GM23338 (cell line): ENCODE results near the gene OR6B2. TPM values are rescaled to one million over a fixed set of nuclear protein-coding genes. Genes with fewer than 3 reads are reported as not detected.

Source experiments
- ATAC-seq: fragments of 200-7000 bp; cut with Tn5 transposase; 3 replicates; pipeline ENCODE4 v1.9.1; 2020
- DNase-seq: peaks from one replicate; pipeline ENCODE4 v3.0.0-alpha.2; 2015; ENCODE audit warnings: low spot score
- H2AFZ ChIP-seq: fragments of 200-600 bp; sonication (generic); 2 replicates; pipeline ENCODE4 v1.8.0; 2016; ENCODE audit warnings: antibody characterized with exemption, mild to moderate bottlenecking, moderate library complexity
- H3F3A ChIP-seq: fragments of 200-600 bp; sonication (generic); replicated peaks from 2 replicates; pipeline ENCODE4 v1.8.0; 2017; ENCODE audit warnings: antibody characterized with exemption, mixed run types, low read depth
- H3K27ac ChIP-seq: fragments of 200-600 bp; sonication (generic); 2 replicates; pipeline ENCODE4 v1.6.1; 2016; ENCODE audit warnings: low read depth
- H3K27me3 ChIP-seq: fragments of 200-600 bp; sonication (generic); 2 replicates; pipeline ENCODE4 v1.8.0; 2016; ENCODE audit warnings: mild to moderate bottlenecking, mixed run types, moderate library complexity; ENCODE audit not compliant: insufficient read depth
- H3K36me3 ChIP-seq: fragments of 200-600 bp; sonication (generic); 2 replicates; pipeline ENCODE4 v1.8.0; 2016; ENCODE audit warnings: mild to moderate bottlenecking; ENCODE audit not compliant: insufficient read depth
- H3K4me1 ChIP-seq: fragments of 200-600 bp; sonication (generic); 2 replicates; pipeline ENCODE4 v1.8.0; 2016; ENCODE audit warnings: mild to moderate bottlenecking, moderate library complexity; ENCODE audit not compliant: insufficient read depth
- H3K4me2 ChIP-seq: fragments of 200-600 bp; sonication (generic); 2 replicates; pipeline ENCODE4 v1.7.1; 2017; ENCODE audit warnings: mixed run types
- H3K4me3 ChIP-seq: fragments of 200-600 bp; sonication (generic); 2 replicates; pipeline ENCODE4 v1.6.1; 2016; ENCODE audit warnings: mixed run types
- H3K79me2 ChIP-seq: fragments of 200-600 bp; sonication (generic); replicated peaks from 2 replicates; pipeline ENCODE4 v1.8.0; 2017; ENCODE audit warnings: mild to moderate bottlenecking; ENCODE audit not compliant: insufficient read depth
- H3K9me2 ChIP-seq: fragments of 200-600 bp; sonication (generic); 2 replicates; pipeline ENCODE4 v1.8.0; 2017; ENCODE audit not compliant: insufficient read depth
- H4K20me1 ChIP-seq: fragments of 200-600 bp; sonication (generic); replicated peaks from 2 replicates; pipeline ENCODE4 v1.8.0; 2017; ENCODE audit warnings: mild to moderate bottlenecking; ENCODE audit not compliant: insufficient read depth
- H3K27ac Mint-ChIP-seq: 2 replicates; pipeline ENCODE4 v1.8.0; 2020; ENCODE audit warnings: inconsistent platforms, mild to moderate bottlenecking, moderate library complexity, mixed read lengths
- H3K27me3 Mint-ChIP-seq: 3 replicates; pipeline ENCODE4 v1.8.0; 2022; ENCODE audit warnings: low read depth, mild to moderate bottlenecking, moderate library complexity, mixed read lengths, inconsistent platforms; ENCODE audit not compliant: insufficient read depth, poor library complexity
- H3K36me3 Mint-ChIP-seq: 3 replicates; pipeline ENCODE4 v1.8.0; 2021; ENCODE audit warnings: low read depth, mild to moderate bottlenecking, inconsistent platforms, moderate library complexity, mixed read lengths
- H3K4me1 Mint-ChIP-seq: 3 replicates; pipeline ENCODE4 v1.8.0; 2020; ENCODE audit warnings: mild to moderate bottlenecking, inconsistent platforms, mixed read lengths
- H3K4me3 Mint-ChIP-seq: 3 replicates; pipeline ENCODE4 v1.8.0; 2021; ENCODE audit warnings: moderate library complexity, mild to moderate bottlenecking, inconsistent platforms, mixed read lengths
- H3K9me3 Mint-ChIP-seq: 3 replicates; pipeline ENCODE4 v1.8.0; 2020; ENCODE audit warnings: moderate library complexity, mild to moderate bottlenecking, inconsistent platforms, mixed read lengths
- EZH2 ChIP-seq: fragments of 200-600 bp; sonication (generic); IDR thresholded peaks from one replicate; pipeline ENCODE4 v1.8.0; 2017; ENCODE audit warnings: antibody characterized with exemption, mild to moderate bottlenecking, low read depth; ENCODE audit not compliant: unreplicated experiment
- EZH2phosphoT487 ChIP-seq: fragments of 200-600 bp; sonication (generic); IDR thresholded peaks from one replicate; pipeline ENCODE4 v1.8.1; 2018; ENCODE audit warnings: antibody characterized with exemption; ENCODE audit not compliant: unreplicated experiment
- POLR2AphosphoS5 ChIP-seq: IDR thresholded peaks from 2 replicates; pipeline ENCODE4 v1.6.1; 2016; ENCODE audit warnings: antibody characterized with exemption, low read depth
- STAT1 ChIP-seq: IDR thresholded peaks from one replicate; pipeline ENCODE4 v1.6.1; 2016; ENCODE audit warnings: antibody characterized with exemption; ENCODE audit not compliant: unreplicated experiment
- ZNF114 ChIP-seq: fragments of 250-450 bp; sonication (Bioruptor Pico); IDR thresholded peaks from 2 replicates; pipeline ENCODE4 v1.5.0; 2020; ENCODE audit warnings: mild to moderate bottlenecking, moderate library complexity
- ZNF331 ChIP-seq: fragments of 250-450 bp; sonication (Bioruptor Pico); IDR thresholded peaks from 2 replicates; pipeline ENCODE4 v1.5.0; 2020; ENCODE audit warnings: low read depth, mild to moderate bottlenecking, moderate library complexity
- polyA plus RNA-seq: library from polyadenylated mRNA; unstranded; fragments of >200 nt; fragmentation: Nextera tagmentation; extraction: Ambion mirVana; gene quantifications from 2 replicates; pipeline ENCODE4 v1.2.1, GENCODE V29; 2016
- total RNA-seq: library from RNA; depleted of rRNA; stranded (reverse); fragments of >200 nt; shearing (Covaris generic); gene quantifications from 2 replicates; pipeline ENCODE4 v1.2.3, GENCODE V29; 2014
- TF ChIP-seq, protein P1 (sequence below): fragments of 250-450 bp; sonication (Bioruptor Pico); IDR thresholded peaks from 2 replicates; pipeline ENCODE4 v1.5.0; 2020; ENCODE audit warnings: mild to moderate bottlenecking, moderate library complexity
- TF ChIP-seq, protein P2 (sequence below): IDR thresholded peaks from 2 replicates; pipeline ENCODE4 v1.6.1; 2016; ENCODE audit warnings: antibody characterized with exemption
- TF ChIP-seq, protein P3 (sequence below), 2 experiments: fragments of 200-600 bp in 1 of 2; sonication (generic) in 1 of 2; conservative IDR thresholded peaks; 2 replicates each; pipeline versions ENCODE4 v1.5.1 to v1.6.1; 2016 to 2017; ENCODE audit warnings: antibody characterized with exemption in 2 of 2, low read depth in 2 of 2, mild to moderate bottlenecking in 2 of 2, moderate library complexity in 1 of 2
- TF ChIP-seq, protein P4 (sequence below): IDR thresholded peaks from one replicate; pipeline ENCODE4 v1.6.1; 2018; ENCODE audit warnings: antibody characterized with exemption; ENCODE audit not compliant: unreplicated experiment

The OR6B2 gene
- total and polyA plus RNA-seq, 2 experiments from 2014 or later: not detected

DNA sequence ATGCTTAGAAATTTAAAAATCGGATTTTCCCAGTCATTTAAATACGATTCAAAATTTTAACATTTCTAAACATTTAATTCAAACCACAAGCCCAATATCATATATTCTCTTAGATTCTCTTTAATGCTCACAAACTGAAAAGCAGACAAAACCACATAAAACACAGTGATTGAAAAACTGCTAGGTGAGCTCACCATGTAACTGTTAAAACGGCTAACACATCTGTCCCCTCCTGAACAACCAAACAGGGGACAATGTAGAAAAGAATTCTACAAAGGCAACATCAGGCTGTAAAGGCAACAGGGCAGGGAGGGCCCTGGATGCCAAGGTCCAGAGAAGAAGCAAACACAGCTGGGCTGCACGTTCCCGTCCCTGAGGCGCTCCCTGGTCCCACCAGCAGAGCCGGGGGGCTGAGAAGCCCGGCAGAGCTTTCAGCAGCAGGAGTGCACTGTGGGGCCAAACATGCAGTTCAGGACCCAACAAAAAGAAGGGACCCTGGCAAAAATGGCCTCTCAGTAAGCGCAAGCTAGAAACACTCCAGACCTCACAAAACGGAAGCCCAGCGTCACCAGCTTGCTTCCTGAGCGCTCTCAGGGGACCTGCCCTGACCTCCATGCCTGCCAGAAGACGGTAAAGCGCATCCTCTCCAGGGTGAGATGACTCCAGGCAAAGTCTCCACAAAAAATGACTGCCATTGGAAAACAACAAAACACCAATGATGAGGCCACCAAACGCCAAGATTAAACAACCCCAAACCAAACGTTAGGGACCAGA is 45.6 kb downstream of the OR6B2 start (continued):
- TF ChIP-seq, protein P1, sequence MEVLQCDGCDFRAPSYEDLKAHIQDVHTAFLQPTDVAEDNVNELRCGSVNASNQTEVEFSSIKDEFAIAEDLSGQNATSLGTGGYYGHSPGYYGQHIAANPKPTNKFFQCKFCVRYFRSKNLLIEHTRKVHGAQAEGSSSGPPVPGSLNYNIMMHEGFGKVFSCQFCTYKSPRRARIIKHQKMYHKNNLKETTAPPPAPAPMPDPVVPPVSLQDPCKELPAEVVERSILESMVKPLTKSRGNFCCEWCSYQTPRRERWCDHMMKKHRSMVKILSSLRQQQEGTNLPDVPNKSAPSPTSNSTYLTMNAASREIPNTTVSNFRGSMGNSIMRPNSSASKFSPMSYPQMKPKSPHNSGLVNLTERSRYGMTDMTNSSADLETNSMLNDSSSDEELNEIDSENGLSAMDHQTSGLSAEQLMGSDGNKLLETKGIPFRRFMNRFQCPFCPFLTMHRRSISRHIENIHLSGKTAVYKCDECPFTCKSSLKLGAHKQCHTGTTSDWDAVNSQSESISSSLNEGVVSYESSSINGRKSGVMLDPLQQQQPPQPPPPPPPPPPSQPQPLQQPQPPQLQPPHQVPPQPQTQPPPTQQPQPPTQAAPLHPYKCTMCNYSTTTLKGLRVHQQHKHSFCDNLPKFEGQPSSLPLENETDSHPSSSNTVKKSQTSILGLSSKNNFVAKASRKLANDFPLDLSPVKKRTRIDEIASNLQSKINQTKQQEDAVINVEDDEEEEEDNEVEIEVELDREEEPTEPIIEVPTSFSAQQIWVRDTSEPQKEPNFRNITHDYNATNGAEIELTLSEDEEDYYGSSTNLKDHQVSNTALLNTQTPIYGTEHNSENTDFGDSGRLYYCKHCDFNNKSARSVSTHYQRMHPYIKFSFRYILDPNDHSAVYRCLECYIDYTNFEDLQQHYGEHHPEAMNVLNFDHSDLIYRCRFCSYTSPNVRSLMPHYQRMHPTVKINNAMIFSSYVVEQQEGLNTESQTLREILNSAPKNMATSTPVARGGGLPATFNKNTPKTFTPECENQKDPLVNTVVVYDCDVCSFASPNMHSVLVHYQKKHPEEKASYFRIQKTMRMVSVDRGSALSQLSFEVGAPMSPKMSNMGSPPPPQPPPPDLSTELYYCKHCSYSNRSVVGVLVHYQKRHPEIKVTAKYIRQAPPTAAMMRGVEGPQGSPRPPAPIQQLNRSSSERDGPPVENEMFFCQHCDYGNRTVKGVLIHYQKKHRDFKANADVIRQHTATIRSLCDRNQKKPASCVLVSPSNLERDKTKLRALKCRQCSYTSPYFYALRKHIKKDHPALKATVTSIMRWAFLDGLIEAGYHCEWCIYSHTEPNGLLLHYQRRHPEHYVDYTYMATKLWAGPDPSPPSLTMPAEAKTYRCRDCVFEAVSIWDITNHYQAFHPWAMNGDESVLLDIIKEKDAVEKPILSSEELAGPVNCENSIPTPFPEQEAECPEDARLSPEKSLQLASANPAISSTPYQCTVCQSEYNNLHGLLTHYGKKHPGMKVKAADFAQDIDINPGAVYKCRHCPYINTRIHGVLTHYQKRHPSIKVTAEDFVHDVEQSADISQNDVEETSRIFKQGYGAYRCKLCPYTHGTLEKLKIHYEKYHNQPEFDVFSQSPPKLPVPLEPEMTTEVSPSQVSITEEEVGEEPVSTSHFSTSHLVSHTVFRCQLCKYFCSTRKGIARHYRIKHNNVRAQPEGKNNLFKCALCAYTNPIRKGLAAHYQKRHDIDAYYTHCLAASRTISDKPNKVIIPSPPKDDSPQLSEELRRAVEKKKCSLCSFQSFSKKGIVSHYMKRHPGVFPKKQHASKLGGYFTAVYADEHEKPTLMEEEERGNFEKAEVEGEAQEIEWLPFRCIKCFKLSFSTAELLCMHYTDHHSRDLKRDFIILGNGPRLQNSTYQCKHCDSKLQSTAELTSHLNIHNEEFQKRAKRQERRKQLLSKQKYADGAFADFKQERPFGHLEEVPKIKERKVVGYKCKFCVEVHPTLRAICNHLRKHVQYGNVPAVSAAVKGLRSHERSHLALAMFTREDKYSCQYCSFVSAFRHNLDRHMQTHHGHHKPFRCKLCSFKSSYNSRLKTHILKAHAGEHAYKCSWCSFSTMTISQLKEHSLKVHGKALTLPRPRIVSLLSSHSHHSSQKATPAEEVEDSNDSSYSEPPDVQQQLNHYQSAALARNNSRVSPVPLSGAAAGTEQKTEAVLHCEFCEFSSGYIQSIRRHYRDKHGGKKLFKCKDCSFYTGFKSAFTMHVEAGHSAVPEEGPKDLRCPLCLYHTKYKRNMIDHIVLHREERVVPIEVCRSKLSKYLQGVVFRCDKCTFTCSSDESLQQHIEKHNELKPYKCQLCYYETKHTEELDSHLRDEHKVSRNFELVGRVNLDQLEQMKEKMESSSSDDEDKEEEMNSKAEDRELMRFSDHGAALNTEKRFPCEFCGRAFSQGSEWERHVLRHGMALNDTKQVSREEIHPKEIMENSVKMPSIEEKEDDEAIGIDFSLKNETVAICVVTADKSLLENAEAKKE: no peak

DNA sequence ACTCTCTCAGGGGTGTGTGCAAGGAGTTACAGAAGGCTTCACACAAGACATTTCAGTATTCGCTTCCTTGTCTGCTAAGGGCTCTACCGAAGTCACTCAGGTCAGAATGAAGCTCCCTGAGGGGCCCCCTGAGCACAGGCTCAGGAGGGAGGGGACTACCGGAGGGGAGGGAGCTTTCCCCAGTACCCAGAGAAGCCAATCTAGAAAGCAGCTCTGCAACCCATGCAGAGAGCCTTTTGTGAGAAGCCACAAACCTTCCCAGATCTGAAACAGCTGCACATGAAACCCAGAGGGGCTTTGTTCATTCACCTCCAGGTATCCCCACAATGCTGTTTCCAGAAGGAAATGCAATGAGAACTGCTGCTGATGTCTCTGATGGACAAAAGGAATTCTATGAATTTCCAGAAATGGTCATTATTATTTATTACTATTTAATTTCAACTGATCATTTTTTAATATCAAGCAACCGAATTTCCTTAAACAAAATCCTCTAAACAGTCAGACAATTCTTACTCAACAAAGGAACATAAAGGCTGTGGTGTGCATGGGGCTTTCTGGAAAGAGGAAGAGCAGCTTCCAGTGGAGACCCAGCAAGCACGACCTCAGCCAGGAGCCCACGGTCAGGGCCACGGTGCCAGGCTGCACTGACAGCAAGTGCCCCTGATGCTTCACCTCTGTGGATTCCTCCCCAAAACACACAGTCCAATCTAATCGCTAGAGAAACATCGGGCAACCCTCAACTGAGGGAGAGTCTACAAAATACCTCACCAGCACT is 47.0 kb downstream of the OR6B2 start:
- H3K4me3 ChIP-seq: no peak overlapping the region
- no peak overlapping the region for H3K4me3 Mint-ChIP-seq
- peaks cover 2% of the 10 kb centered on the region for H4K20me1 ChIP-seq
- no peaks in the 10 kb centered on the region for H3K9me2 ChIP-seq
- H2AFZ ChIP-seq: no peak overlapping the region
- DNase-seq (no peak), ATAC-seq (no peak)
- peaks cover 28% of the 10 kb centered on the region for H3K36me3 ChIP-seq
- peaks cover 8% of the 10 kb centered on the region for H3K27me3 Mint-ChIP-seq
- peaks cover 56% of the 10 kb centered on the region for H3K36me3 Mint-ChIP-seq
- peaks cover 10% of the 10 kb centered on the region for H3K79me2 ChIP-seq
- no peak overlapping the region for H3K27ac ChIP-seq
- H3K4me2 ChIP-seq: no peak overlapping the region
- H3K9me3 Mint-ChIP-seq: peaks cover 7% of the 10 kb centered on the region
- H3K4me1 Mint-ChIP-seq: no peaks in the 10 kb centered on the region; the same call in 2 of the 3 replicates
- H3K4me1 ChIP-seq: no peaks in the 10 kb centered on the region
- no peaks in the 10 kb centered on the region for H3K27me3 ChIP-seq
- H3K27ac Mint-ChIP-seq: no peak overlapping the region
- no peaks in the 10 kb centered on the region for H3F3A ChIP-seq
- TF ChIP-seq STAT1 (no peak), ZNF331 (CRISPR knock-in tag) (no peak), EZH2 (no peak), EZH2phosphoT487 (no peak), POLR2AphosphoS5 (no peak), ZNF114 (CRISPR knock-in tag) (no peak)
- TF ChIP-seq, protein P2, sequence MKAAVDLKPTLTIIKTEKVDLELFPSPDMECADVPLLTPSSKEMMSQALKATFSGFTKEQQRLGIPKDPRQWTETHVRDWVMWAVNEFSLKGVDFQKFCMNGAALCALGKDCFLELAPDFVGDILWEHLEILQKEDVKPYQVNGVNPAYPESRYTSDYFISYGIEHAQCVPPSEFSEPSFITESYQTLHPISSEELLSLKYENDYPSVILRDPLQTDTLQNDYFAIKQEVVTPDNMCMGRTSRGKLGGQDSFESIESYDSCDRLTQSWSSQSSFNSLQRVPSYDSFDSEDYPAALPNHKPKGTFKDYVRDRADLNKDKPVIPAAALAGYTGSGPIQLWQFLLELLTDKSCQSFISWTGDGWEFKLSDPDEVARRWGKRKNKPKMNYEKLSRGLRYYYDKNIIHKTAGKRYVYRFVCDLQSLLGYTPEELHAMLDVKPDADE: no peak
- TF ChIP-seq, protein P3, sequence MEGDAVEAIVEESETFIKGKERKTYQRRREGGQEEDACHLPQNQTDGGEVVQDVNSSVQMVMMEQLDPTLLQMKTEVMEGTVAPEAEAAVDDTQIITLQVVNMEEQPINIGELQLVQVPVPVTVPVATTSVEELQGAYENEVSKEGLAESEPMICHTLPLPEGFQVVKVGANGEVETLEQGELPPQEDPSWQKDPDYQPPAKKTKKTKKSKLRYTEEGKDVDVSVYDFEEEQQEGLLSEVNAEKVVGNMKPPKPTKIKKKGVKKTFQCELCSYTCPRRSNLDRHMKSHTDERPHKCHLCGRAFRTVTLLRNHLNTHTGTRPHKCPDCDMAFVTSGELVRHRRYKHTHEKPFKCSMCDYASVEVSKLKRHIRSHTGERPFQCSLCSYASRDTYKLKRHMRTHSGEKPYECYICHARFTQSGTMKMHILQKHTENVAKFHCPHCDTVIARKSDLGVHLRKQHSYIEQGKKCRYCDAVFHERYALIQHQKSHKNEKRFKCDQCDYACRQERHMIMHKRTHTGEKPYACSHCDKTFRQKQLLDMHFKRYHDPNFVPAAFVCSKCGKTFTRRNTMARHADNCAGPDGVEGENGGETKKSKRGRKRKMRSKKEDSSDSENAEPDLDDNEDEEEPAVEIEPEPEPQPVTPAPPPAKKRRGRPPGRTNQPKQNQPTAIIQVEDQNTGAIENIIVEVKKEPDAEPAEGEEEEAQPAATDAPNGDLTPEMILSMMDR (conservative IDR thresholded peaks at IDR 0.05; ENCODE audit: low read depth in 2 of 2): no peak
- TF ChIP-seq, protein P4, sequence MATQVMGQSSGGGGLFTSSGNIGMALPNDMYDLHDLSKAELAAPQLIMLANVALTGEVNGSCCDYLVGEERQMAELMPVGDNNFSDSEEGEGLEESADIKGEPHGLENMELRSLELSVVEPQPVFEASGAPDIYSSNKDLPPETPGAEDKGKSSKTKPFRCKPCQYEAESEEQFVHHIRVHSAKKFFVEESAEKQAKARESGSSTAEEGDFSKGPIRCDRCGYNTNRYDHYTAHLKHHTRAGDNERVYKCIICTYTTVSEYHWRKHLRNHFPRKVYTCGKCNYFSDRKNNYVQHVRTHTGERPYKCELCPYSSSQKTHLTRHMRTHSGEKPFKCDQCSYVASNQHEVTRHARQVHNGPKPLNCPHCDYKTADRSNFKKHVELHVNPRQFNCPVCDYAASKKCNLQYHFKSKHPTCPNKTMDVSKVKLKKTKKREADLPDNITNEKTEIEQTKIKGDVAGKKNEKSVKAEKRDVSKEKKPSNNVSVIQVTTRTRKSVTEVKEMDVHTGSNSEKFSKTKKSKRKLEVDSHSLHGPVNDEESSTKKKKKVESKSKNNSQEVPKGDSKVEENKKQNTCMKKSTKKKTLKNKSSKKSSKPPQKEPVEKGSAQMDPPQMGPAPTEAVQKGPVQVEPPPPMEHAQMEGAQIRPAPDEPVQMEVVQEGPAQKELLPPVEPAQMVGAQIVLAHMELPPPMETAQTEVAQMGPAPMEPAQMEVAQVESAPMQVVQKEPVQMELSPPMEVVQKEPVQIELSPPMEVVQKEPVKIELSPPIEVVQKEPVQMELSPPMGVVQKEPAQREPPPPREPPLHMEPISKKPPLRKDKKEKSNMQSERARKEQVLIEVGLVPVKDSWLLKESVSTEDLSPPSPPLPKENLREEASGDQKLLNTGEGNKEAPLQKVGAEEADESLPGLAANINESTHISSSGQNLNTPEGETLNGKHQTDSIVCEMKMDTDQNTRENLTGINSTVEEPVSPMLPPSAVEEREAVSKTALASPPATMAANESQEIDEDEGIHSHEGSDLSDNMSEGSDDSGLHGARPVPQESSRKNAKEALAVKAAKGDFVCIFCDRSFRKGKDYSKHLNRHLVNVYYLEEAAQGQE: no peak
